HG03064 (cell line): ENCODE results near the gene TMEM273.

Source experiments
- ATAC-seq: cut with Tn5 transposase; IDR thresholded peaks from one replicate; pipeline ENCODE4 v1.9.1; 2021; ENCODE audit warnings: low read depth; ENCODE audit not compliant: unreplicated experiment

The TMEM273 gene

DNA sequence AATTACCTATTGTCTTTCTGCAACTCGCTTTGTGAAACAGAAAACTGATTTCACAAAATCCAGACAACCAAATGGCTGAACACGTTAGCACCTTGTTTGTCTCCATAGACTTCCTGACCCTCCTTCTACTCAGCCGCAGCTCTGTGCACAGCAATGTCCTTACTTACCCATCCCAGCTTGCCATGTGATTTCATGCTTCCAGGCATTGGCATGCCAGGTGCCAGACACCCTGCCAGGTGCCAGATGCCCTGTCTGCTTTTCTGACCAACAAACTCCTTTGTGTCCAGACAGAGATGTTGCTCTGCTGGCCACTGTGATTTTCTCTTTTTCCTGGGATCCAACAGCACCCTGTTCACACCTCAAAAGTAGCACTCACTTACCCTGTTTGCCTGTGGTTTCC is 38.3 kb downstream of the TMEM273 start:
- no peak for ATAC-seq

DNA sequence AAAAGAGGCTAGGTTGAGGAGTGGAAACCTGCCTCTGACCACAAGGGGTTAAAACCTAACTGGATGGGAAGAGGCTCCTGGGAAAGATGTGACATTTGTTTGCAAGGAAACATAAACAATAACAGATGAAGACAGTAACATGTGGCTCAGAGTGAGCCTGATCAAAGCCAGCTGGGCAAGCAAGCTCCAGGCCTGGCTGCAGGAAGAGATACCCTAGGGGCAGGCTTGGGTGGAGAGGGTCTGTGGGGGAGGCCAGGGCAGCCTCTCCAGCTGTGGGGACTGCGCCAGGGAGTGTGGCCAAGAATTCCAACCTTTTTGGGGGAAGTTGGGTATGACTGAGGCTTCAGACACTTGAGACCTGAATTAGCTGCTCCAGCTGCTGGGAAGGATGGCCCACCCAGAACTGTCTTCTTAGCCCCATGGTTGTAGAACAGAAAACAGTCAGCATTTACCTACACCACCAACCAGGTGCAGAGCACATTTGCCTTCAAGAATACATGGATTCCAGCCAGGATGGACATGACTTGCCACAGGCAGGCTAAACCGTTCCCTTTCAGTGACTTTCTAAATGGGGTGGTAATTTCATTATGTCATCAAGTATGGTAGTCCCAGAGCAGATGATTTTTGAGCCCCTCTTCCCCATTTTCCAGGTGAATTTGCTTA is 44.0 kb downstream of the TMEM273 start:
- ATAC-seq = no peak

DNA sequence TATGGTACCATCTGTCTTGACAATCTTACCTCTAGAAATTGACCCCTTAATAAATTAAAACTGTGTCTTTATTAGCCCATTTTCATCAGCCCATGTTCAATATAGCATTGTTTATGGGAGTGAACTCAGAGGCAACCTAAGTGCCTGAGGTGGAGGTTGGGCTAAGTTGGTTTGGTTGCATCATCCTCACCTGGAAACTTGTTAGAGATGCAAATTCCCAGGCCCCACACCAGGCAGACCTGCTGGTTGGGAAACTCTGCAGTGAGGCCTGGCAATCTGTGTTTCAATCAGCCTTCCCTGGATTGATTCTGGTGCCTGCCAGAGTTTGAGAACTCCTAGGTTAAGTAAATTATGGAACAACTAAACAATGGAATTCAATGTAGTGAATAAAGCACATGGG is 44.9 kb downstream of the TMEM273 start:
- ATAC-seq = no peak

DNA sequence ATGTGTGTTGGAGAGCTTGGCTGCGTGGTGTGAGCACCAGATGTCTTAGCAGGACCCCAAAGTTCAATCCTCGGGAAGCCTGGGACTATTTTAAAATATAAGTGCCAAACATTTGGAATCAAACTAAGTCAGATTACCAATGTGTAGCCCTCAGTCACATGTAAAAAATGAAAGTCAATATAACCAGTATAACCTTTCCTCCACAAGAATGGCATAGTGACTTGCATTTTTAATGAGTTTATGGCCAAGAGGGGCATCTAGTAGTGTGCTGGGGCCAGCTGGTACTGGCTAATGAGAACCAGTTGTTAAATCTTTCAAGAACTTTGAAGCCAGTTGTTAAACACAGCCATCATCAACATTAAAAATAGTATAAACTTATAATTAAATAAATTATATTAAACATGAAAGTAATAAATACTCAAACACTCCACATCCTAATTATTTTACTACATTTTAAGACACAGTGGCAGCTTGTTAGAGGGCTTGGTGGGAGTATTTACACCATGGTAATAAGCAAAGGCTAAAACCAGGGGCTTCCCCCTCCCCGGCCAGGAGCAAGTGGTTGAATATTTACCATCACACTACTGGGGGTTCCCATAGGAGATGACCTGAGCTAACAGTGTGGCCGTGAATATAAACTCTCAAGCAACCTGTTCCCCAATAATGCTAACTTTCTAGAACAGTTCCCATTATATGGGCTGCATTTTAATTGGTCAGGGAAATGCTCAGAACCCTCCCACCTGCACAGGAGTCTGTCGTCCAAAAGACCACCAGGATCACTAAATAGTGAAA is 46.5 kb downstream of the TMEM273 start:
- ATAC-seq = peak; percentile 84

DNA sequence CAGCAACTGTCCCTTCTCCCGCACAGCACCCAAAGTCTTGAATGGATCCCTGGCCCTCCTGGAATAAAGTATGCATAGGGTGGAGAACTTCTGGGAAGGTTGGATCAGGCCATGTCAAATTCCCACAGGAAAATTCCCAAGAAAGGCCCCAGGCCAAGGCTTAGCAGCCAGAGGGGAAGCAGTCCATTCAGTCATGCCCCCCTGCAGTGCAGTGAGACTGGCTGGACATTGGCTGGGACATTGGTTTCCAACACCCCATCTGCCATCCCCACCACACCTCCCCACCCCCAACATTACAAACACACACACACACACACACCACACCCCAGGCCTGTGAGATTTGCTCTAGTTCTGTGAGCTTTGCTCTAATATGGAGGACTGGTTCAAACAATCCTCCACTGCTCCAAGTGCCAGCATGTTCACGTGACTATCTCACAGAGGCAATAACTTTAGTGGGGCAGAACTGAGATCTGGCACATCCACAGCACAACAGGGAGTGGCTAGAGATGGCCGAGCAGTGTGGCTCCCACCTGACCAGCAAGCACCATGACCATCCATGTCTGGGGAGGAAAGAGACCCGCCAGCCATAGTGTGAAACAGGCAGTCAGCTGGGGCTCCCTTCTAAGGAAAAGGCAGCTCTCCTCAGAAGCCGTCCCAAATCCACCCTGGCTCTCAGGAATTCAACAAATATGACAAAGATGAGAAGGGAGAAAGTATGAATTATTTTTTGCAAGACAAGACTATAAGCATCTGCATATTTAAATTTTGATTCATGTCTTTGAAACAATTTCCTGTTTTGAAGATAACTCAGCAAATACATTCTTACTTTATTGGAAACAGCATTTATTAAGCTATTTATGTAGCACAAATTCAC is 47.6 kb downstream of the TMEM273 start:
- no peak for ATAC-seq

DNA sequence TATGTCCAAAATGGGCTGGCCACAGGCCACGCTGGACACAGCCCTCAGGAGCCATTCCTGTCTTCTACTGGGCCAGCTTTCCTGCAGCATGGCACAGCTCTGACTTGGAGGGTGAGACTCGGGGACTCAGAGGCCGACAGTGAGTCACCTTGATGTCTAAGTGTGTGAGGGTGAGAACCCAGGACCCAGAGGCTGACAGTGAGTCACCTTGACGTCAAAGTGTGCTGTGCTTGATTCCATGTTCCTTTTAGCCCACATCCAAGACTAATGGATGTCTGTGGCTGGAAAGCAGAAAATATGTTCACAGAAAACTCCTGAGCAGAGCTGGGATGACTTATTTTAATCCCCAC is 48.4 kb downstream of the TMEM273 start:
- ATAC-seq = no peak

DNA sequence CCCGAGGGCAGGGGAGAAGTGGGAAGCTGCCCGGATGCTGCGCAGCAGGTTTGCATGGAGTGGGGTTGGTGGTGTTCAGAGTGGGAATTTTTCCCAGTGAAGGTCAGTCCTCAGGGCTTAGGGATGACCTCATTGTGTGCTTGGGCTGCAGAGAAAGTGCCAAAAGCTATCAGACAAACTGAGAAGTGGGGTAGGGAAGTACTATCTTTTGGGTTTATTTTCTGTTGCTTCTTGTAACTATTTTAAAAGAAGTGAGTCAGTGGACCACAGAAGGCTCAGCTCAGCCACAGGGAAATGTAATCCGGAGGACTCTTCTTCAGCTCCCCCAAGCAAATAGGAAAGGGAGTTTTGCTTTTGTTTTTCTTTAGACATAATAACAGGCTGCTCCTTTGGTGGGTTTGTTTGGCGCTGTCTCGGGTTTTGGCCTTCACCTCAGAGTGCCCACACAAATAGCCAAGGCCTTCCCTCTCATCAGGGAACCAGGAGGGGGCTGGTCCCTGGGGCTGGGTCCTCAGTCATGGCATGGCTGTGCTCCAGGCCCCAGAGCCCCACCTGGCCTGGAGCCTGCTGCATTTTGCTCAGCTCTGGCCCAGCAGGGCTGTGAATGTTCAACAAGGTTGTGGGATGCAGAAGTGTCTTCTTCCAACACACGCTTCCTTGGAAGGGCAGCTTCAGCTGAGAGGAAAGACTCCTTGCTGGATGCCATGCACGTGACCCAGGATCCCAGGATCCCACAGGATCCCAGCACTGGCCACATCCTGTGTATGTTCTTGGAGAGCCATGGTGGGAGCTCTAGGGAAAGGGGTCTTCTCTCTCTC is 49.0 kb downstream of the TMEM273 start:
- no peak for ATAC-seq

DNA sequence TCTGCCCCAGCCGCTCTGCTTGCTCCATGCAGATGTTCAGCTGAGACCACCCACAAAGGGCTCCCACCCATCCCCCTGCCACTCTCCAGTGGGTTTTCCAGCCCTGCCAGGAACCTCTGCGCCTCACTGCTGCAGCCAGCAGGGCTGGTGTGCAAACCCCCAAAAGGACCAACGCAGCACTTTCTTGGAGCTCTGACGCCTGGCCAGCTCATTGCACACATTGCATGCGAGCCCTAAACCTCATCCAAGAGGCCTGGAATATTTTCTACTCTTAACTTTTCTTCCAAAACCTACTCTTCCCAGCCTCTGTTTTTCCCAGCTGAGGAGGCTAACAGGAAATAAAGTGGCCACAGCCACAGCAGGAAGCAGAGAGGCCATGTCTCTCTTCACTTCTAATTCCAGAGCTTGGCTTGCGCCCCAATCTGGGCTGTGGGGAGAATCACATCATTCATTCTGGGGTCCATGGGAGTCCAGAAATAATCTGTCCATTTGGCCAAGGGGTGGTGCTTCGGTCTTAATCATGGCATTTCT is 49.8 kb downstream of the TMEM273 start:
- ATAC-seq = no peak

DNA sequence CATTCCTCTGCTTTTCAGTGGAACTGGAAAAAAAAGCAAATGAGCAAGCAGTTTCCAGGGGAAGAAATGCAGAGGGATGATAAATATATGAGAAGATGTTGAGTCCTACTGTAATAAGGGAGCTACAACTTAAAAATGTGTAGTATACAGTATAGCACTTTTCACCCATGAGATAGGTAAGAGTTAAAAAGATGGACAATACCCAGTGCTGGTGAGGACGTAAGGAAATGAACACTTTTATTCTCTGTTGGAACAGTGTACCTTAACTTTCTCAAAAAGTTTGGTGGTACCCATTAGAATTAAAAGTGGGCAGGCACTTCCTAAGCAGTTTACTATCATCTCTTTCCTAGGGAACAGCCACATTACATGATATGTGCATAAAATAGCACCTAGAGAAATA is 51.7 kb downstream of the TMEM273 start:
- ATAC-seq = no peak

DNA sequence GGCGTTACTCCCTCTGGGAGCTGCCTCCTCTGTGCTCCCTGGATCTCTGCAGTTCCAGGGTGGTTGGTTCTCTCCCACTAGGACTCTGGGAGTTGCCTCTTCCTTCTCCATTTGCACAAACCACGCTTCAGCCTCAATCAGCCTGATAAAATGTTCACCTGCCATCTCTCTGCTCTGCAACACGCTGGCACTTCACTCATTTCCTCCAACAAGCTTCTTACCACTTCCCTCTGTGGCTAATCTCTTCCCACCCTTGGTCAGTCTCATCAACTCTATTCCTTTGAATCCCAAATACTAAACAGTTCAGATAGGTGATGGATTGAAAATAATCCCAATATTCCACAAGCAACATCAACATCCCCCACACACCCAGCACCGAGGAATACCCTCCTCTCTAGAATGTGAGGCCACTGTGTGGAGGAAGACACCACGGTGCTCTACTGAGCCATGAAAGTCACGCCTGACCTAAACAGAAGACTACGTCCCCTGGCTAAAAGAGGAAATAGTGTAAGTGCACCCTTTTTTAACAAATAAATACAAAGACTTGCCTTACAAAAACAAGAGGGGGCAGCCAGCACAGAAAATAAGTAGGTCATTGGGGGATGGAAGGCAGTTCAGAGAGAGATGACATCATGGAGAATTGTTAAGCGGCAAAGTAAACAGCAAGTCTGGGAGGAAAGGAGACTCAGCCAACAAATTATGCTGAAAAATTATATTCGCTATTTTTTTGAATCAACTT is 52.4 kb downstream of the TMEM273 start:
- no peak for ATAC-seq

DNA sequence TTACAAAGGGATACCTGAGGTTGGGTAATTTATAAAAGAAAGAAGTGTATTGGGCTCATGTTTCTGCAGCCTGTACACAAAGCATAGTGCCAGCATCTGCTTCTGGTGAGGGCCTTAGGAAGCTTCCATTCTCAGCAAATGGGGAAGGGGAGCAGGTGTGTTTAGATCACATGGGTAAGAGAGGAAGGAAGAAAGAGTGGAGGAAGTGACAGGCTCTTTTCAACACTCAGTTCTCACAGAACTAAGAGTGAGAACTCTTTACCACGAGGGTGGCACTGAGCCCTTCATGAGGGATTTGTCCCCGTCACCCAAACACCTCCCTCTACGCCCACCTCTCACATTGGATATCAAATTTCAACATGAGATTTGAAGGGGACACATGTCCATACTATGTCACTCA is 53.9 kb downstream of the TMEM273 start:
- no peak for ATAC-seq

DNA sequence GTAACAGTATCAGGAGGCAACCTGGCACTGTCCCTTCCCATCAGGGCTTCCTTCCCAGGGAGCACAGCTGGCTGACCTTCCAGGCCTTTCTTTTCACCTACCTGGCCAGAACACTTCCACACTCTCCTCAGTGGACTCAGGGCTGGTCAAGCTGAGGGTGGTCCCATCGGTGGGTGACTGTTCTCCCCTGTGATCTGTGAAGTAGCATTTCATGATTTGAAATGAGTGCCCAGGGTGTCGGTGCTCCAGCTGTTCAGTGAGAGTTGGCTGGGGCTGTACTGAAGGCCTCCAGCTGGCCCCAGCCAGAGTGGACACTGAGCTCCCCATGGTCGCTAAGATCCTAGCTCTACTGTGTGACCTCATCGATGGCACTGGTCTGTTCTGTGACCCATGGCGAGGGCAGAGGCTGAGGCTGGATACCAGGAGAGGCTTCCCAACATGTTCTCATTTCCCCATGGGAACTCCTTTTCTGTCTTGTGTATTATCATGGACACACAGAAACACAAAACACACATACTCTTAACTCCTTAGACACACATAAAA is 54.4 kb downstream of the TMEM273 start, which contains the start of gene FAM170B:
Gene FAM170B, minus strand, starts transcription at position 316 of the 543 bp plus-strand sequence. Its CDS starts 103 bp downstream, at position 213.
- no peak for ATAC-seq

DNA sequence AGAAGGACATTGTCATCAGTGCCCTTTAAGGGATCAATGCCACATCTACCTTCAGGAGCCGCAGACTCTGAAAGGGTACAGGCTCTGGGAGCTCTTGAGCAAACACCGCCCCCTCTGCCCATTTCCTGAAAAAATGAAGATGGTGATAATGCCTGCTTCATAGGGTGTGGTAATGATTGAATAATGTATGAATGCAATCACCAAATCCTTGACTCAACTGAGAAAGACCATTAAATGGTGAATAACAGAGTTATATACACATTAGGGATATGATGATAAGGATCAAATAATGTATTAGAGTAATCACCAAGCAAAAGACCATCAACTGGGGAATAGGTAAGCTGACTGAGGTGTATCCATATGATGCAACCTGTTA is 55.8 kb downstream of the TMEM273 start:
- ATAC-seq = no peak

DNA sequence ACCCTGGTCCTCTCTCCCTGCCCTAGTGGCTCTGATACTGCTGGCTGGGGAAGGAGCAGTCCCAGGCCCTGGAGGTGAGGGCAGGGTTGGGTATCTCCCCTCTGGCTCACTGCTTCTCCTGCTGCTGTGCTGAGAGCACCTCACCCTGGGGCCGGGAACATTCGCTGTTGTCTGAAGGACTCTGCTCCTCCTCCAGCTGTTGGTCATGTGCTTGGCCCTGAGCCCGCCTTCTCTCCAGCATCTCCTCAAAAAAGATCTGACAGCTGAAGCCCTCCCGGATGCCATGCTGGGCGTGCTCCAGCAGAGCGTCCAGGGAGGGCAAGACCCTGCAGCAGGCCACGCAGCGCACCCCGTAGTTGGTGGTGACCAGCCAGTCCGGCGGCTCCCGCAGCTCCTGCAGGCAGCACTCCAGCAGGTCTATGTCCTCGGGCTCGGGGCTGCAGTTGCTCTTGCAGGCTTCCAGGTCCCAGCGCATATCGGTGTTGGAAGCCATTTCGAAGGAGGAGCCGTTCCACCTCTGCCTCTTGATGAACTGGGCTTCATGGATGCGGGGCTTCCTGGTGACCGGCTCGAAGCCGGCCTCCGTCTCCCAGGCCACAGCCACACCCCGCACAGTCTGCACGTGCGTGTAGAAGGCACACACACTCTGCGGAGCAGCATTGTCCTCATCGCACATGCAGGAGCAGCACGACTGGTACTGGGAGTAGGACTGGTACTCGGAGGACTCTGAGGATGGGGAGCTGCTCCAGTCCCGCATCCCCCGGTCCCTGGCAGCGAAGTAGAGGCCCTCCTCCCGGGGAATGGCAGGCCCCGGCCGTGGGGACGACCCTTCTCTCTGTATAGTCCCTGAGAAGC is 56.5 kb downstream of the TMEM273 start:
- ATAC-seq = no peak

DNA sequence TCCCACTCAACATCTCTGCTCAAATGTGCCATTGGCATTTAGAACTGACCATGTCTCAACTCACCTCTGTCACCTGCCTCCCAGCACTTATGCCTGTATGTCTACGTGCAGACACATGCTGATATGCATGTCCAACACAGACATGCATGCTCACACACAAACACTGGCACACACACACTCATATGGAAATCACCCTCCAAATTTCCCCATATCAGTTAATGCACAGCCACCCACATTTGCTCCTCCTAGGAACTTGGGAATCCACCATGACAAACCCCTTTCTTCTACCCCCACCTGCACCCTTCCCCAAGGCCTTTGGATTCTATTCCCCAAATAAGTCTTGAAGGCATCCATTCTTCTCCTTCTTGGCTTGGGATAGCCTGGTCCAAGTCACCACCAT is 58.8 kb downstream of the TMEM273 start:
- ATAC-seq = no peak

DNA sequence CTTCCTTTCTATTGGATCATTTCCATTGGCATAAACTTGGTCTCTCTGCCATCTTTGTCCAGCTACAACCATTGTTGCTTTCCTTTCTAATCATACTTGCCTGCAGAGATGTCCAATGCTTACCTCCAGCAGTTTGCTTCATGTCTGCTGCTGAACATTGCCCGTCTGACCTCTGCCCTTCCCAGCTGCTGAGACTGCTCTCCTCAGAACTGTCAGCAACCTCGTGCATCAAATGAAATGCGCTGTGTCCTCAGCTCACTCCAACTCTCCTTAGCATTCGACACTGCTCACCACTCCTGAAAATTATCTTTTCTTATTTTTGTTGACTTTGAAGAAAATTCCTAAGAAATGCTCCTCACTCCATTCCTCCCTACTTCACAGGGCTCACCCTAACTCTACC is 59.3 kb downstream of the TMEM273 start:
- ATAC-seq = no peak

DNA sequence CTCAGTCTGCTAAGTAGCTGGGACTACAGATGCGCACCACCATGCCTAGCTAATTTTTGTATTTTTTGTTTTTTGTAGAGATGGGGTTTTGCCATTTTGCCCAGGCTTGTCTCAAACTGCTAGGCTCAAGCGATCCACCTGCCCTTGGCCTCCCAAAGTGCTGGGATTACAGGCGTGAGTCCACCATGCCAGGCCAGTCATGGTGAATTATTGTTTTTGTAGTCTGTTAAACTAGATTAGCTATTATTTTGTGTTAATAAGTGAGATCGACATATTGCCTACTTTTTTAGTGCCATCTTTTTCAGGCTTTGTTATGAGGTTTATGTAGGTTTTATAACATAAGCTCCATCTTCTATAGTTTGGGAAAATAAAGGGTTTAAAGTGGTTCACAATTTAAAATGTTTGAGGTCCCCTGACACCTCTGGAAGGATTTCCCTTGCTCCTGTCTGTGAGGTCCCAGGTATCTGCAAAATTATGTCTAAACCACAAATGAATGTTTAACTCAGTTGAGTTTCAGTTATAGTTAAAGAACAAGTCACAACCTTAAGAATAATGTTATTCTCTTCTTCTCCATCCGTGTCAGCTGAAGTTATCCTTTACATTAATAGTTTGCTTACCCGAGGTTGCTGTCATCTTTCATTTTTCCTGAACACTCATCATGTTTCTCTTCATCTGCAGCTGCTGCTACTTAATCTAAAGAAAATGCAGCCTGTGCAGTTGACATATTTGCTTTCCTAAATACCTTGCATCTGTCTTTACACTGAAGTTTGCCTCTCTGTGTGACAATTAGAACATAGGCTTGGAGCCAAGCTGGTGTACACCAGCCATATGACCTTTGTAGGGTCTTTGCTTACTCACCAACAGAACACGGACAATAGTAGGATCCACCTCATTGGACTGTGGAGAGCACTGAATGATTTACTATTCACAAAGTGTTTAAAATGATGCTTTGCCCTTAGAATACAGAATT is 63.9 kb downstream of the TMEM273 start:
- ATAC-seq = no peak
